OCI-LY3 (cell line): Measurements from ENCODE around the gene LEMD2.

ENCODE experiments used
- CTCF ChIP-seq: fragments of 200-600, 300-600 bp; sonication (generic); IDR thresholded peaks from 2 replicates; pipeline ENCODE4 v1.5.1; 2014; ENCODE audit warnings: antibody characterized with exemption, low read length, low read depth
- EZH2phosphoT487 ChIP-seq: fragments of 200-600 bp; shearing (Covaris generic); IDR thresholded peaks from 2 replicates; pipeline ENCODE4 v1.6.1; 2018; ENCODE audit warnings: antibody characterized with exemption, mixed run types, low read depth

GRCh38 chr6:33782561-33782960 lies 6.4 kb downstream of the LEMD2 start:
- TF ChIP-seq CTCF (no peak), EZH2phosphoT487 (no peak)
